ENCODE data around the gene KDM5A. TPM values are rescaled to one million over a fixed set of nuclear protein-coding genes. Genes with fewer than 3 reads are reported as not detected.

KDM5A gene
- polyA plus RNA-seq, 3 donors, result 12.2 to 31.4 (median 17.1) TPM

DNA sequence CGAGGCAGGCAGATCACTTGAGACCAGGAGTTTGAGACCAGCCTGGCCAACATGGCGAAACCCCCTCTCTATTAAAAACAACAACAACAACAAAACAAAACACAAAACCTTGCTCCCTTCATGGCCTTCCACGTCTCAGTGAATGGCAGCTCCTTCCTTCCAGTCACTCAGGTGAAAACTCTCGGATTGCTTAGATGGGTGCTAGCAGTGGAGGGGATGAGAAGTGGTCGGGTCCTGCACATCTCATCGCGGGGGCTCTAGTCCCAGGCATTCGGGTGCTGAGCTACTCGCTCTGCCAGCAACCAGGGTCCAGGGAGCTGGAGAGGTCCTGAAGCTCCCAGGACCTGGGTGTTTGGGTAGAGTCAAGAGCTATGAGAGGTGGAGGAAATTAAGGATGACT lies 134.2 kb downstream of the KDM5A start:
- TF ChIP-seq, protein P1, sequence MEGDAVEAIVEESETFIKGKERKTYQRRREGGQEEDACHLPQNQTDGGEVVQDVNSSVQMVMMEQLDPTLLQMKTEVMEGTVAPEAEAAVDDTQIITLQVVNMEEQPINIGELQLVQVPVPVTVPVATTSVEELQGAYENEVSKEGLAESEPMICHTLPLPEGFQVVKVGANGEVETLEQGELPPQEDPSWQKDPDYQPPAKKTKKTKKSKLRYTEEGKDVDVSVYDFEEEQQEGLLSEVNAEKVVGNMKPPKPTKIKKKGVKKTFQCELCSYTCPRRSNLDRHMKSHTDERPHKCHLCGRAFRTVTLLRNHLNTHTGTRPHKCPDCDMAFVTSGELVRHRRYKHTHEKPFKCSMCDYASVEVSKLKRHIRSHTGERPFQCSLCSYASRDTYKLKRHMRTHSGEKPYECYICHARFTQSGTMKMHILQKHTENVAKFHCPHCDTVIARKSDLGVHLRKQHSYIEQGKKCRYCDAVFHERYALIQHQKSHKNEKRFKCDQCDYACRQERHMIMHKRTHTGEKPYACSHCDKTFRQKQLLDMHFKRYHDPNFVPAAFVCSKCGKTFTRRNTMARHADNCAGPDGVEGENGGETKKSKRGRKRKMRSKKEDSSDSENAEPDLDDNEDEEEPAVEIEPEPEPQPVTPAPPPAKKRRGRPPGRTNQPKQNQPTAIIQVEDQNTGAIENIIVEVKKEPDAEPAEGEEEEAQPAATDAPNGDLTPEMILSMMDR (IDR thresholded peaks at IDR 0.05), result no peak
- intact Hi-C loops (cut with micrococcal nuclease), result no loop called here
- Histone ChIP-seq H3K27ac (ENCODE audit: low read depth in 1 of 2, low read length in 2 of 2) (no peak overlapping the region), H3K4me1 (ENCODE audit: control insufficient read depth in 1 of 2, insufficient read depth in 2 of 2, low read length in 2 of 2) (no peaks in the 10 kb centered on the region), H3K79me2 (ENCODE audit: insufficient read depth, low read length) (no peaks in the 10 kb centered on the region), H3K9ac (ENCODE audit: insufficient read depth, low read length, poor library complexity, severe bottlenecking) (no peak overlapping the region), H2AFZ (ENCODE audit: insufficient read depth, low read depth, low read length, poor library complexity, severe bottlenecking) (no peak overlapping the region), H4K20me1 (ENCODE audit: insufficient read depth, low read length) (no peaks in the 10 kb centered on the region), H3K4me2 (replicated peaks; ENCODE audit: extremely low read depth, low read length, poor library complexity, severe bottlenecking) (no peak overlapping the region), H3K36me3 (replicated peaks in 1 of 2; ENCODE audit: control insufficient read depth in 1 of 2, insufficient read depth in 2 of 2, low read length in 2 of 2) (no peaks in the 10 kb centered on the region), H3K9me3 (replicated peaks in 1 of 2; ENCODE audit: control insufficient read depth in 1 of 2, insufficient read depth in 1 of 2, low read length in 2 of 2) (no peaks in the 10 kb centered on the region), H3K27me3 (ENCODE audit: control insufficient read depth in 2 of 2, insufficient read depth in 2 of 2, low read length in 2 of 2) (peaks cover 0 to 5% of the 10 kb centered on the region in 2 donors), H3K4me3 (replicated peaks in 1 of 3; ENCODE audit: low read depth in 2 of 3, low read length in 3 of 3) (no peak overlapping the region)
- WGBS (ENCODE audit: insufficient coverage), result 96% methylated on average over 5 of the region's 9 CpGs
- Mint-ChIP-seq H3K36me3 (no peaks in the 10 kb centered on the region), H3K4me3 (no peak overlapping the region), H3K4me1 (no peaks in the 10 kb centered on the region), H3K9me3 (peaks cover 0 to 4% (median 0%) of the 10 kb centered on the region in 7 donors), H3K27ac (no peak overlapping the region), H3K27me3 (ENCODE audit: low read depth in 3 of 3) (peaks cover 10 to 23% (median 19%) of the 10 kb centered on the region in 3 donors)
- no peak for DNase-seq

DNA sequence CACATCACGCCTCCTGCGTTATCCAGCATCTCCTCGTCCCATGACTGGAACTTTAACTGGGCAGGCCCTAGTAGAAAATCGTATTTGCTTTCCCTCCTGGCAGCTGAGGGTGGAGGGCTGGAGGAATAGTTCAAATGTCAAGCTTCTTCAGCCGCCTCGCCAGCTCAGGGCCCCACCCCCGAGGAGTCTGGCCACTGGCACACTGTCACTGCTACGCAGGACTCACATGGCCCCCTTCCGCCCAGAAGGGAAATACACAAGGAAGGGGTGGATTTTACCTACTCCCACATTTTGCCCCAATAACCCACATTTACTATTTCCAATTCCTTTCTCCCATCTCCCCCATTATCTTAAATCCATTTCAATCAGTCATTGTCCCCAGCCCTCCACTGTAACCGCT lies 135.1 kb downstream of the KDM5A start:
- no peak overlapping the region for H3K4me3 ChIP-seq (replicated peaks in 1 of 3; ENCODE audit: low read depth in 2 of 3, low read length in 3 of 3)
- peaks cover 0 to 5% of the 10 kb centered on the region in 2 donors for H3K27me3 ChIP-seq (ENCODE audit: control insufficient read depth in 2 of 2, insufficient read depth in 2 of 2, low read length in 2 of 2)
- no peaks in the 10 kb centered on the region for H3K9me3 ChIP-seq (replicated peaks in 1 of 2; ENCODE audit: control insufficient read depth in 1 of 2, insufficient read depth in 1 of 2, low read length in 2 of 2)
- TF ChIP-seq, protein P1 (IDR thresholded peaks at IDR 0.05), result no peak
- WGBS (ENCODE audit: insufficient coverage), result 86% methylated on average over 2 of the region's 10 CpGs
- H3K36me3 ChIP-seq (replicated peaks in 1 of 2; ENCODE audit: control insufficient read depth in 1 of 2, insufficient read depth in 2 of 2, low read length in 2 of 2), result no peaks in the 10 kb centered on the region
- Mint-ChIP-seq H3K4me3 (no peak overlapping the region), H3K27ac (no peak overlapping the region), H3K27me3 (ENCODE audit: low read depth in 3 of 3) (peaks cover 10 to 20% (median 16%) of the 10 kb centered on the region in 3 donors), H3K9me3 (peaks cover 0 to 4% (median under 1%) of the 10 kb centered on the region in 7 donors), H3K4me1 (no peaks in the 10 kb centered on the region), H3K36me3 (no peaks in the 10 kb centered on the region)
- intact Hi-C loops (cut with micrococcal nuclease), result no loop called here
- no peaks in the 10 kb centered on the region for H4K20me1 ChIP-seq (ENCODE audit: insufficient read depth, low read length)
- H3K27ac ChIP-seq (ENCODE audit: low read depth in 1 of 2, low read length in 2 of 2), result no peak overlapping the region
- no peak overlapping the region for H3K4me2 ChIP-seq (replicated peaks; ENCODE audit: extremely low read depth, low read length, poor library complexity, severe bottlenecking)
- H2AFZ ChIP-seq (ENCODE audit: insufficient read depth, low read depth, low read length, poor library complexity, severe bottlenecking), result no peak overlapping the region
- H3K79me2 ChIP-seq (ENCODE audit: insufficient read depth, low read length), result no peaks in the 10 kb centered on the region
- H3K4me1 ChIP-seq (ENCODE audit: control insufficient read depth in 1 of 2, insufficient read depth in 2 of 2, low read length in 2 of 2), result no peaks in the 10 kb centered on the region
- DNase-seq, result no peak
- H3K9ac ChIP-seq (ENCODE audit: insufficient read depth, low read length, poor library complexity, severe bottlenecking), result no peak overlapping the region

Measured in CD14-positive monocyte (primary cell).